COLO829 (cell line): ENCODE measurements around the gene OPA1.

Experiments used
- DNase-seq: peaks from one replicate; pipeline ENCODE4 v3.0.0; 2012; ENCODE audit warnings: low spot score

OPA1 gene

DNA sequence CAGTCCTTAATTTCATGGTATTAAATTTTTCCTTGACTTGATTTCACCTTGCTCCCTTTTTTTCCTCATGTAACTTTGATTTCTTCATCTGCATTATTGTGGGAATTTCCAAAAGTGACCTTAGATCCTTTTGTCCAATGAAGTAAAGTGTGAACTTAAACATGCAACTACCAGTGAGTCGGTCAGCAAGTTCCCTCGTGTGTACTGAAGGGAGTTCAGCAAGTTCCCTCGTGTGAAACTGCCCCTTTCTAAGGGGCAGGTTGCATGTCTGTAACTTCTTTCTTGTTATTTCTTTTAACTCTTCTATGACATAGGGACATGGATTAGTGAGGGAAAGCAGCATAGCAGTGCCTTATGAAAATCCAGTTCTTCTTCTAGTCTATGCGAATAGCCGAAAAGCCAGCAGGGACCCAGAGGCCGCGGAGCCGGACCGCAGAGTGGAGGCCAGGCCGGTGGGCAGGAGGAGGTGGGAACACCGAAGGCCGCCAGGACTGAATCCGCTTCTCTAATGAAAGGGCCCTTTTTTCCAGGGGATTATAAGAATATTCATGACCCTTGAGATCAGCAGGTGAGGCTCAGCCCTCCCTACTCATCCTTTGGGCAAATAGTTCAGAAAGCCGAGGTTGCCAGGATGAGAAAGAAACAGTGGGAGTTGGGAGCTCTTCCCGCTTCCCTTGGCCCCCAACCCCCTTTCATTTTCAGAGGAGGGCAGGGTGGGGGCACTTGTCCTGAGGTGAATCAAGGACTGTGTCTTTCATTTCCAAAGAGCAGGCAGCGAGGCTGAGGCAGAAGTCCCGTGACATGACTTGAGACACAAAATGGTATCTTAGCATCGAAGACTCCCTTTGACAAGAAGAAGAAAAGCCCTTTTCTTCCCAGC lies 117.5 kb downstream of the OPA1 start:
- peak; percentile 96 for DNase-seq

GRCh38 chr3:193711166-193711485 lies 118.1 kb downstream of the OPA1 start:
- no peak for DNase-seq

DNA sequence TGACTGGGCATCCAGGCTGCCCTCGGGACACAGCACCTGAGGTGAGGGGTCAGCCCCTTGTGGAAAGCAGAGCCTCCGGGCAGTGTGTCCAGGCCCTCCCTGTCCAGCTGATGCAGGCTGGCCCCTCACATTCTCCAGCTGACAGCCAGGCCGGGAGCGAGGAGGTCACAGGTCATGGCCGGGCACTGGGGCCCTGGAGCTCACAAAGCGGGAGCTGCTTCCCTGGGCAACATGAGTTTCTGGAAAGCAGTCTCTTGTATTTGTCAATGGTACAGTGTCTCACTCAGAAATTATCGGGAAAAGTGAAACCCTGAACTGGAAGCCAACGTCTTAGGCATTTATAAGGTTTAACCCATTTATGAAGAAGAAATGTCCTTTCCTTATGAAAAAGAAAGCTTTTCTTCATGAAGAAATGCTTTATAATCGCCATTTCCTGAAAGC lies 118.5 kb downstream of the OPA1 start:
- DNase-seq: peak; percentile 72

GRCh38 chr3:193711964-193712598 lies 119.1 kb downstream of the OPA1 start:
- DNase-seq: peak; percentile 24

DNA sequence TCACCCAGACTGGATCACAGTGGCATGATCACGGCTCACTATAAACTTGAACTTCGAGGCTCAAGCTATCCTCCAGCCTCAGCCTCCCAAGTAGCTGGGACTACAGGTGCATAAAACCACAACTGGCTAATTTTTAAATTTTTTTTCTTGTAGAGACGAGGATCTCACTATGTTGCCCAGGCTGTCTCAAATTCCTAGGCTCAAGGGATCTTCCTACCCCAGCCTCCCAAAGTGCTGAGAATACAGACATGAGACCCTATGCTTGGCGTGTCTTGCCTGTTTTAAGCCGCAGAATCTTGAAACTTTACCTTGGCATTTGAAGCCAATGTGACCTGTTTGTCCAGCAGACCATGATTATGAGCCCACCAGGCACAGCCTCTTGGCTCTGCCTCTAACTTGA lies 119.9 kb downstream of the OPA1 start:
- DNase-seq: no peak

- DNase-seq: no peak
Observed at GRCh38 chr3:193714523-193715137, 121.6 kb downstream of the OPA1 start.

DNA sequence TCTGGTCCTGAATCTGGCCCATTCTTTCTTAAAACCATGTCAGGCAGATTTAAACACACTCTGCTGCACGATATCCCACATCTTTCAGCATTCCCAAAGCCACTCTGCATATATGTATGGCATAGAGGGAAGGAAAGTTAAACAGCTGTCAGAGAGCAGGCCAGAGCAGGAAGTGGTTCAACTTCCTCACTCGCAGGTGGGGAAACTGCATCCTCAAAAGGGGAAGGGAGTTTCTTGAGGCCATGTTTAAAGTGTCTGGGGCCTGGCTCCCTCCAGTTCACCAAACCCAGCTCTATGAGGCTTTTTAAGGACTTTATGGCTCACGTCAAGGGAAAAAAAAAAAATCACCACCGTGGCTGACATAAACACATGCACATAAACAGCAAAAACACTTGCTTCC lies 123.1 kb downstream of the OPA1 start:
- no peak for DNase-seq

- DNase-seq: no peak
Observed at GRCh38 chr3:193719735-193720134, 126.7 kb downstream of the OPA1 start.

- no peak for DNase-seq
Observed at GRCh38 chr3:193720169-193720568, 127.2 kb downstream of the OPA1 start.

DNA sequence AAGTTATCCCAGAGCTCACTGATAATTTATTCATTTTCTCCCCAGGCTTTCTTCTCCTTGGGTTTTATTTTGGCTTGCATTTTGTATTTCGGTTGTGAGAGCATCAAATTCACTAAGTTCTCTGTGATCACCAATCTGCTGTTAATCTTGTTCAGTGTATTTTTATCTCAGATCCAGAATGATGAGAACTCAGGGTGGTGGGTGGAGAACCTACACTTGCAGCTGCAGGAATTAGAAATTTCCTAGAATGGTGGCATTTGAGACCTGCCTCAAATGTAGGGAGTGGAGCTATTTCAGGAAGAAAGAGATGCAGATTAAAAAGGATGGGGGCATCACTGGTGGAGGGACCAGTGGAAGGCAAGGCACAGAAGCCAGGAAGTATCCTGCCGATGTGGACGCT lies 129.6 kb downstream of the OPA1 start:
- DNase-seq: no peak

- DNase-seq: no peak
Observed at GRCh38 chr3:193727089-193727488, 134.1 kb downstream of the OPA1 start.

DNA sequence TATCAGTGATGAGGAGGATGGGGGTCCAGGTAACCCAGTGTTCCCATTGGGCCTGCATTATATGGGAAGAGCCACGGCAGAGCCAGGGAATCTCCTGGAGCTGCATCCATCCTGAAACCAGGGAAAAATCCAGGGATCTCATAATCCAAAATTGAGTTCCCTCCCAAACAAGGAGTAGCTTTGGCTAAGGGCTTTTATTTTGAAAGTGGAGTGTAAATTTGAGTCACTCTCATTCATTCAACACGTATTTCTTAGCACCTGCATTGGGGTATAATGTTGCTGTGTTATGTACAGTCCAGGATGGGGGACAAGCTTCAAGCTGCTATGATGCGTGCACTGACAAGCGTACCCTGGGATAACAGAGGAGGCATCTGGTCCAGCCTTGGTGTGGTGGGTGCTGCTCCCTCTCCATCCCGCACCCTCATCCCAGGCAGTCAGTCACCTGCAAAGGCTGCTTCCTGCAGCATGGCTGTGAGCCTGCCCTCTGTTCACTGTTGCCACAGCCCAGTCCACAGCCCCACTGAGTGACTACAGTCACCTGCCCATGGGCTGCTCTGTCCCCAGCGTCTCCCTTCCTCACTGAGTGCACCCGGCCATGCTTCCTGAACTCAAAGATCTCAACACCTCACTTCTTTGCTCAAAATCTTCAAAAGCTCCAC lies 135.6 kb downstream of the OPA1 start:
- DNase-seq: no peak

DNA sequence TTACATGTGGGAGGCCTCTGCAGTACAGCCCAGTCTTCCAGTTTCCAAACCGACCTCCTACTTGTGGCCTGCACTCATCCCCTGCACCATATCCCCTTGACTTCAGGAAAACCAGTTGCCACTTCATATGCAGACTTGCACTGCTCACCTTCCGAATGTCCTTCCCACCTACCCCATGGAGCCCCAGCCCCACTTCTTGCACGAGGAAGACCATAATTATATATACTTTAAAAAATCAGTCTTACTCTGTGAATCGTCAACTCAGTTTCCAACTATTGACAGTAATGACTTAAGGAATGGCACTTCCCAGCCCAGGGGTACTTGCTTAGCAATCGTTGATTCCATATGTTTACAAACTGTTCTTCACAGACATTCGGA lies 136.1 kb downstream of the OPA1 start:
- DNase-seq: no peak

DNA sequence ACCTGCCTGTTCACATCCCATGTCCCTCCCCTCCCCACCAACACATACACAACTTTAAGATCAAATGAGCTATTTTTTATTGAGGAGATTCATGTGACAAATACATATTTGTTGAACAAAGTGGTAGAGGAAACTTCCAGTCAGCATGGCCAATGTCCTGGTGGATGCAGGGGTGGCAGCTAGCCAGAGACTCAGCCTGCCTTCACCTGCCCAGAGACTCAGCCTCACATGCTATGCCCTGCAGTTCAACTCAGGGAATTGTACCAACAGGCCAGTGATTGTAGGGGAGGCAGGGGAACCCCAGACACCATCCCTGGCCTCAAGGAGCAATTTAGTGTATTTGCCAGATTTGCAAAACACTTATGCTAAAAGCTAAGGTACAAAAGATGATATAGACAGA lies 136.6 kb downstream of the OPA1 start:
- DNase-seq: no peak

DNA sequence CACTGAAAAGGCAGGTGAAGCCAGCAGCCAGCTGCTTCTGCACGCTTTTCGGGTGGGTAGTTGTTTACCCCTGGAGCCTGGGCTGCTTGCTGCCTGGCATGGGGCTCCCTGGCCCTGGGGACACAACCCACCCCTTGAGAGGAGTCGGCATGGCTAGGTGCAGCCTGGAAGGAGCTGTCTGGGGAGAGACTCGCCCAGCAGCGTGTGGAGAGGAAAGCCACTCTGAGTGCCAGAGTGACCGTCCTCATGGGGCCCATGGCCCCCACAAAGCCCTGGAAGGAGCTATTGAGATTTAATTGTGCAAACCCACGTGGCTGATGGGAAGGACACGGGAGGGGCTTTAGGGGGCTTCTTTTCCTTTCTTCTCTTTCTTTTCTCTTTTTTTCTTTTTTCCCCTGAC lies 137.5 kb downstream of the OPA1 start:
- no peak for DNase-seq

DNA sequence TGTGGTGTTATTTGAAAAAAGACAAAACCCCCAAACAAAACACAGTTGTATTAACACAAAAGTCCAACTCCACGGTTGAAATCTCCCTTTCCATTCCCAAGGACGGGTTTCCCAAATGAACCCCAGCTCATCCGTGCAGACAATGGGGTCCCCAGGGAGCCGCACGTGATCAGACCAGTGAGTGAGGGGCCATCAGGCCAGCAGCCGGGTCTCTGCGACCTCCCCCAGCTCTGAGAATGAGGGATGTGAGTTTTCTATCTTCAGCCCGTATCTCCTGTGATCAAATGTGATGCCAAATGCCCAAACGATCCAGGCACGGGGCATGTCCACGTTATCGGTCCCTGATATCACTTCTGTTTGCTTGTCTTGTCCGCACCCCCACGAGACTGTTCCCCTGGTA lies 138.0 kb downstream of the OPA1 start:
- no peak for DNase-seq

DNA sequence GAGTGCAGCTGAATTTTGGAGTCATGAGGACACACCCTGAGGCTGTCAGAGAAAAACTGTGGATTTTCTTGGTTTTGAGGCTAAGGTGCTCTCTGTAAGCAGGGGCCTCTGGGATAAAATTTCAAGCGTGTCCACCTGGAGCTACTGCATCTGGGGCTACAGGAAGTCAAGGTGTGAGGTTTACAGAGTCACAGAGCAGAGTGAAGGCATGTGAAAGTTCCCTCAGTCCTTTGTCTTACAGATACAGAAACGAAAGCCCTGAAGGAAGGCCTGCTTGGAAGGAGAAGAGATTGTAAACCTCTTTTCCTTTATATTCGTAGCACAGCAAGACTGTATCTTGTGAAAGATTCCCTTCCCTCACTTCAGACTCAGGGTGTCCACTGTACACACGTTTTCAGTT lies 138.6 kb downstream of the OPA1 start:
- DNase-seq: no peak

DNA sequence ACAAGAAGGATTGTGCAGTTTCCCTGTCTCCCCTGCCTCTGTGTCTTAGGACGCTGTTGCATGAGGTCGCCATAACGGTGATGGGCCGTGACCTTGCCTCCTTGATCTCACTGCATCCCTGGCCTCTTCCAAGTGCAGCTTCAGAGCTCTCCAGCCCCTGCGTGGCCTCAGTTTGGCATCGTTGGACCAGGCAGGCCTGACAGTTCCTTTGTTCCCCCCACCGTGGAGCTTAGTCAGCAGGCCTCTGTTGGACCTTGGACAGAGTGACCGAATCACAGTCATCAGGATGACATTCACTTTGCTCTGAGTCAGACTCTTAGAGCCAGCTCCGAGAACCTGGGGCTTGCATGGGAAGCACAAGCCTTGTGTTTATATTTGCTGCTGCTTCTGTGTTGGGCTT lies 139.4 kb downstream of the OPA1 start:
- DNase-seq: no peak

DNA sequence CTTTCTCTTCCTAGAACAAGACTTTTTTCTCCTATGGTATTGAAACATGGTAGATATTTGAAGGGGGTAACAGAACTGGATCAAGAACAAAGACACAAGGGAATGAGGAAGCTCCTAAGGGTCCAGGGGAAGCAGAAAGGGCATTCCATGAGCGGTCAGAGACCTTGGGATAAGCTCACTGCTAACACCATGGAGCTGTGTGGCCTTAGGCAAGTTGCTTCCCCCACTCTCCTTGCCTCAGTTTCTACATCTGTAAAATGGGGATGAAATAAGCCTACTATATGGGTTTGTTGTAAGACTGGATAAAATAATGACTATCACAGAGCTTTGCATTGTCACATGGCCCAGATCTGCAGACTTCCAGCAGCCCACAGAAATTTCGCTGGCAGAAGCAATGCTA lies 139.8 kb downstream of the OPA1 start:
- no peak for DNase-seq

DNA sequence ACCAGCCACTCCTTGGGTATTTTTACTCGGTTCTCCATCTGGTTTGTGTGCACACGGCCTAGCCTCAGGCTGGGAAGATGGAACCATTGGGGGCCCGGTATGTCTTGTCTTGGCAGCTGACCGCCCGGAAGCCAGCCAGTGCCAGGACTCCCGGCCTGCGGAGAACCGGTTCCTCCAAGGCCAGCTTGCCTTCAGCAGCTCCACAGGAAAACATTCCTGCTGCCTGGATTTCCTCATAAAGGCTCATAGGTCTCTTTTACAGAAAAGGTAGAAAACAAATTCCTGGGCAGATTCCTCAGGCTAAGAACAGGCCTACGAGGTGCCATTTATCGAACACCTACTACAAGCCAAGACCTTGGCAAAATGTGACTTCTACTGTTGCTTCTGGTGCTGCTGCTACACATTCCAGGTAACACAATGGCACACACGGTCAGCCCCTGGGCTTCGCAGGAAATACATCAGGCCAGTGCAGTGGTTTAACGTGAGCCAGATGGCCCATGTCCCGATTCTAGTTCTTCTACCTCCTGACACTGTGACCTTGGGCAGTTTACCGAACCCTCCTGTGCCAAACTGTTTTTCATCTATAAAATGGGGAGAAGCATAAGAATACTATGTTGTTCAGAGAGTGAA lies 141.8 kb downstream of the OPA1 start:
- no peak for DNase-seq

DNA sequence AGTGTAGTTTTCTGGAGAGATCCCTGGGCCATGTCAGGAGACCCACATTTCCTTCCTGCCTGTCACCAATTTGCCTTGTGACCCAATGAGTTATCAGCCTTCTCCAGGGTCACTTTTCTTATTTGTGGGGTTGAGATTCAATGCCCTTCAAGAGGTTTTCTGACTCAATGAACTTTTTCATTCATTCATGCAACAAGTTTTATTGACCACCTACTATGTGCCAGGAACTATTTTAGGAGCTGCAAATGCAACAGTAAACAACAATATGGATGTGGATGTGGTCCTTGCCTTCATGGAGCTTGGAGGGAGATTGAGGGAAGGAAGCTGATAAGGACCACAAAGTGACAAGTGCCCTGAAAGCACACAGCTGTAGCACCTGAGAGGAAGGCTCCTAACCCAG lies 142.8 kb downstream of the OPA1 start:
- no peak for DNase-seq

DNA sequence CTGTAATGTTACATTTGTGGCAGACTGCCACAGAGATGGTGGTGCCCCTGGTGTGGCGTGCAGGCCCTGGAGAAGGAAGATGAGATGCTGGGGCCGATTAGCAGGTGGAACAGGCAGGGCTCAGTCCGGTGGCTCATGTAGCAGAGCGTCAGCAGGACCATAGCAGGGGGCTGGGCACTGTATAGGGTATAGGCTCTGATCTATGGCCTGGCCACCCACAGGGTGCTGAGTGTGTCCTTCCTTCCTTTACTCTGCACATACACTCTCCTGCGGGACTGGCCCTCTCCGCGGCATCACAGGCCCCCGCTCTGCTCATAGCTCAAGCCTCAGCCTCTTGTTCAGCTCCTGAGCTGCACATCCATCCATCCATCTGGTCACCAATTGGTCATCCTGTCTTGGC lies 143.6 kb downstream of the OPA1 start:
- DNase-seq: no peak
